Gastroesophageal sphincter (tissue), 4 donors: ENCODE data around the gene PICK1. TPM values are rescaled to one million over a fixed set of nuclear protein-coding genes. Genes with fewer than 3 reads are reported as not detected.

Experiments used
- ATAC-seq: fragments of 150-250 bp; one replicate; pipeline ENCODE4 v1.9.1; 2016; ENCODE audit warnings: mild to moderate bottlenecking, moderate library complexity
- H3K27ac ChIP-seq, 4 donors: fragments of 200-600 bp; sonication (generic) in 3 of 4; 1 replicate in 3 of 4; 2 replicates in 1 of 4; pipeline ENCODE4 v1.5.1; 2016 to 2019
- H3K27me3 ChIP-seq: fragments of 200-600 bp; sonication (generic); one replicate; pipeline ENCODE4 v1.5.1; 2019
- H3K36me3 ChIP-seq, 2 donors: fragments of 200-600 bp; sonication (generic); one replicate each; pipeline ENCODE4 v1.5.1; 2019; ENCODE audit warnings: control low read depth in 1 of 2
- H3K4me1 ChIP-seq, 3 donors: fragments of 200-600 bp; sonication (generic); 1 replicate in 2 of 3; 2 replicates in 1 of 3; pipeline ENCODE4 v1.5.1; 2016 to 2019; ENCODE audit warnings: control low read depth in 2 of 3
- H3K4me3 ChIP-seq, 2 donors: fragments of 200-600 bp; sonication (generic); one replicate each; pipeline ENCODE4 v1.5.1; 2019; ENCODE audit warnings: mild to moderate bottlenecking in 1 of 2, moderate library complexity in 1 of 2
- H3K9me3 ChIP-seq, 3 donors: fragments of 200-600 bp; sonication (generic); one replicate each; pipeline ENCODE4 v1.5.1; 2017 to 2019; ENCODE audit warnings: control low read depth in 2 of 3
- EP300 ChIP-seq: sonication (generic); formaldehyde crosslinking; IDR thresholded peaks from one replicate; pipeline ENCODE4 v1.6.1; 2017; ENCODE audit warnings: antibody characterized with exemption, mild to moderate bottlenecking
- POLR2A ChIP-seq, 2 donors: fragments of 450-650 bp; IDR thresholded peaks; one replicate each; pipeline ENCODE4 v1.6.1; 2017; ENCODE audit warnings: antibody characterized with exemption in 2 of 2, mild to moderate bottlenecking in 2 of 2, moderate library complexity in 1 of 2
- POLR2AphosphoS5 ChIP-seq: sonication (generic); formaldehyde crosslinking; IDR thresholded peaks from one replicate; pipeline ENCODE4 v1.6.1; 2017; ENCODE audit warnings: antibody characterized with exemption
- WGBS, 2 donors: methylation state at CpG; one replicate each; pipeline ENCODE4 v1.1.5; 2018; ENCODE audit warnings: low coverage in 1 of 2; 5-methylcytosine and 5-hydroxymethylcytosine counted together
- total RNA-seq, 4 donors: library from RNA; depleted of rRNA; stranded (reverse); fragments of >200 nt; gene quantifications; one replicate each; pipeline ENCODE4 v1.1.0, GENCODE V29; 2016
- TF ChIP-seq, protein P1 (sequence below), 4 experiments: fragments of 200-600 bp in 2 of 4; fragments of 450-650 bp in 2 of 4; sonication (generic) in 1 of 4; IDR thresholded peaks; one replicate each; pipeline ENCODE4 v1.5.1; 2017 to 2019; ENCODE audit warnings: antibody characterized with exemption in 4 of 4, mild to moderate bottlenecking in 2 of 4, moderate library complexity in 2 of 4

The PICK1 gene
- total RNA-seq, 4 donors from 2014 or later = 20.3 to 35.3 (median 25.7) TPM

DNA sequence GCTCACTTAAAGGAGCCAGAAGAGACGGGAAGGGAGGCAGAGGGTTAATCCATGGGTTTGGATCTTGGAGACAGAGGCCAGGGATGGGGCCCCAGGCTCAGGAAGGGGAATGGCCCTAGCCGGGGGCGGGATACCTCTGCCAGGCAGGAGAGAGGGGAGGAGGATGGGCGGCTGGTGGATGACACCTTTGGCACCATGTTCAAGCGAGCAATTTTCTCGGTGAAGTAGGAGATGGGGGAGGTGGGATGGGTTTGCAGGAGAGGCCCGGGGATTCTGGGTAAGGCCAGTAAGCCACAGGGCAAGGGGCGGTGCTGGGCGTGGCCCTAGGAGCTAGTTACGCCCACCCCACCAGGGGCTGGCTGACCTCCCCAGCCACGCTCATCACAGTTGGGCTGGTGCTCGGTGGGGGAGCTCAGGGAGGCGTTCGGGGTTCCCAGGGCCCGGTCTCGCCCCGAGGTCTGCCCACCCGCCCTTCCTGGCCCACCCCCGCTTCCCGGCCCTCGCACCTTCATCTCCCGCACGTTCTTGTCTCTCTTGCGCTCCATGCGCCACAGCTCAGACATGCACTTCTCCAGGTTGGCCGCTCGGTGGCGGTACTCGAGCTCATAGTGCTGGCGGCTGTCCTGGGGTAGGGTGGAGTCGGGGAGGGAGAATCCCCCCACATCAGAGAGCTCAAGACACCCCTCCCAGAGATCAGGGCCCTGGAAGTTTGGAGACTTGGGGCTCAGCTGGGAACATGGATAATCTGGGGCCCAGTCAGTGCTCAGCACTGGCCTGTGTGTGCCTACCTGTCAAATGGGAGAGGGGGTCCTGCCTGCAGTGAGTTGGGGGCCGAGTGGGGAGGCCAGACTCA lies 40.6 kb downstream of the PICK1 start:
- H3K4me3 ChIP-seq = no peak overlapping the region
- no peaks in the 10 kb centered on the region for H3K27me3 ChIP-seq
- H3K4me1 ChIP-seq = peaks cover 0 to 12% (median 5%) of the 10 kb centered on the region in 3 donors
- no peak for ATAC-seq
- H3K27ac ChIP-seq = no peak overlapping the region
- WGBS, 2 donors = 35 to 40% methylated on average over 4 to 14 of the region's 32 CpGs
- no peaks in the 10 kb centered on the region for H3K9me3 ChIP-seq
- TF ChIP-seq POLR2A (IDR thresholded peaks at IDR 0.05) (no peak), EP300 (no peak)
- TF ChIP-seq, protein P1, sequence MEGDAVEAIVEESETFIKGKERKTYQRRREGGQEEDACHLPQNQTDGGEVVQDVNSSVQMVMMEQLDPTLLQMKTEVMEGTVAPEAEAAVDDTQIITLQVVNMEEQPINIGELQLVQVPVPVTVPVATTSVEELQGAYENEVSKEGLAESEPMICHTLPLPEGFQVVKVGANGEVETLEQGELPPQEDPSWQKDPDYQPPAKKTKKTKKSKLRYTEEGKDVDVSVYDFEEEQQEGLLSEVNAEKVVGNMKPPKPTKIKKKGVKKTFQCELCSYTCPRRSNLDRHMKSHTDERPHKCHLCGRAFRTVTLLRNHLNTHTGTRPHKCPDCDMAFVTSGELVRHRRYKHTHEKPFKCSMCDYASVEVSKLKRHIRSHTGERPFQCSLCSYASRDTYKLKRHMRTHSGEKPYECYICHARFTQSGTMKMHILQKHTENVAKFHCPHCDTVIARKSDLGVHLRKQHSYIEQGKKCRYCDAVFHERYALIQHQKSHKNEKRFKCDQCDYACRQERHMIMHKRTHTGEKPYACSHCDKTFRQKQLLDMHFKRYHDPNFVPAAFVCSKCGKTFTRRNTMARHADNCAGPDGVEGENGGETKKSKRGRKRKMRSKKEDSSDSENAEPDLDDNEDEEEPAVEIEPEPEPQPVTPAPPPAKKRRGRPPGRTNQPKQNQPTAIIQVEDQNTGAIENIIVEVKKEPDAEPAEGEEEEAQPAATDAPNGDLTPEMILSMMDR (IDR thresholded peaks at IDR 0.05) = peak in 1 of 4 experiments; percentile 34
- peaks cover 0 to 7% of the 10 kb centered on the region in 2 donors for H3K36me3 ChIP-seq

DNA sequence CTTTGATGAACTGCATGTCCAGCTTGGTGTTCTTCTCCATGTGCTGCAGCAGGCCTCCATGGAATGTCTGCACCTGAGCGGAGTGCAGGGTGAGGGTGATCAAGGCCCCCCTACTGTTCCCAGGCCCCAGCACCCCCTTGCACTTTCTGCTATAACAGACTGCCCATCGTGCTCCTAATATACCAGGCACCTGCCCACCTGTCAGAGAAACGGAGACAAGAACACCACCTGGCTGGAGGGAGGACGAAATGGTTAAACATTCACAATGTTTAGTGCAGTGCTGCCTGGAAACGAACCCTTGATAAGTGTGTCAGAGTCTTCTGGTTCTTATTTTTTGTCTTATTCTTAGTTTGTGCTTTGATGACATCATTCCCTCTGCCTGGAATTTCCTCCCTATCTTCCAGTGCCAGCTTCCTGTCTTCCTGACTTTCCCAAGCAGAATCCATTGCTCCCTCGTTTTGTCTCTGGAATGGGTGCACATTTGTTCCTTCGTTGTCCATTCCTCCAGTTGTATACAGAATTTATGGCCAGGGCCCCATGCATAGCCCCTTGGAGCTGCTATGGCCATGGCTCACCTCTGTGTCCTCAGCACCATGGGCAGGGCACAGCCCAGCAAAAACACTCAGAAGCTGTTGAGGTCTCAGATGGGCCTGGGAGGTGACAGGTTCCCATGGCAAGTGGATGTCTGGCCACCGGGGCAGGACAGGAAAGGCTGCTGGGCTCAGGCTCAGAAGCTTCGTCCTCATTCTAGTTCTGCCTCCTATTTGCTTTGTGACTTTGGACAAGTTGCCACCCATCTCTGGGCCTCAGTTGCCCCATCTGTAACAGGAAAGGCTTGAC lies 41.4 kb downstream of the PICK1 start:
- Histone ChIP-seq H3K9me3 (no peaks in the 10 kb centered on the region), H3K4me1 (peaks cover 0 to 12% (median 5%) of the 10 kb centered on the region in 3 donors), H3K36me3 (no peaks in the 10 kb centered on the region), H3K27ac (no peak overlapping the region), H3K4me3 (no peak overlapping the region), H3K27me3 (no peaks in the 10 kb centered on the region)
- TF ChIP-seq, protein P1 (IDR thresholded peaks at IDR 0.05) = no peak
- TF ChIP-seq POLR2AphosphoS5 = no peak
- TF ChIP-seq POLR2A (IDR thresholded peaks at IDR 0.05) = no peak
- no peak for TF ChIP-seq EP300
- no peak for ATAC-seq
- 18 to 47% methylated on average over 2 to 3 of the region's 9 CpGs for WGBS, 2 donors

DNA sequence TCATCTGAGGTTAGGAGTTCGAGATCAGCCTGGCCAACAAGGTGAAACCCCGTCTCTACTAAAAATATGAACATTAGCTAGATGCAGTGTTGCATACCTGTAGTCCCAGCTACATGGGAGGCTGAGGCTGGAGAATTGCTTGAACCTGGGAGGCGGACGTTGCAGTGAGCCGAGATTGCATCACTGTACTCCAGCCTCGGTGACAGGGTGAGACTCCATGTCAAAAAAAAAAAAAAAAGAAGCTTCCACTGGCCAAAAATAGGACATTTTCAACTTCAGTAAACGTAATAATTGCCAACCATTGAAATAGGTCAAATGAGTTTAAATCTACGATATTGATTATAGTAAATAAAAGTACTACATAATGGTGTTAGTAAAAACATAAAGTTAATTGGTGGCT lies 46.4 kb downstream of the PICK1 start:
- no peak for ATAC-seq
- 74 to 75% methylated on average over 2 to 8 of the region's 8 CpGs for WGBS, 2 donors

DNA sequence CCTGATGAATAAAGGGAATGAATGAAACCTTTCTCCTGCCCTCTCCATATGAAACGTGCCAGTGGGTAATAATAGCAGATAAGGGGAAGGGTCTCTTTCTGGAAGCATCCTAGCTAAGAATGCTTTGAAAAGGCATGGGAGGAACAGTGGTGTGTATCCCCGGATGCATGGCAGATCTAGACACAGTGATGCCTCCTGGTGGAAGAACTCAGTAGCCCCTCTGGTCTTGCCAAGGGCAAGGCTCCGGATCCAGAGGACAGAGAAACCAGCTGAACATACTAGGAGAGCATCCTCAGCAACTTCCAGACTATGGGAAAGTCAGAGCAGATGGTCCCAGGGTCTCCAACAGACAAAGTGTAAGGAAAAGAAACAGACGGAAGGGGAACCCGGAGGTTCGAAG lies 46.9 kb downstream of the PICK1 start:
- ATAC-seq = no peak
- Histone ChIP-seq H3K9me3 (no peaks in the 10 kb centered on the region), H3K36me3 (no peaks in the 10 kb centered on the region), H3K4me1 (peaks cover 0 to 9% (median 0%) of the 10 kb centered on the region in 3 donors), H3K27me3 (no peaks in the 10 kb centered on the region), H3K4me3 (no peak overlapping the region), H3K27ac (no peak overlapping the region)
- WGBS, 2 donors = 68 to 84% methylated on average over 3 to 5 of the region's 6 CpGs
- no peak for TF ChIP-seq POLR2AphosphoS5
- TF ChIP-seq, protein P1 (IDR thresholded peaks at IDR 0.05) = peak in 3 of 4 experiments; percentile 52 to 57 (median 54)

More for the DNA sequence above, 46.4 kb downstream of the PICK1 start:
- peaks cover 0 to 11% (median 0%) of the 10 kb centered on the region in 3 donors for H3K4me1 ChIP-seq
- no peak for TF ChIP-seq EP300
- TF ChIP-seq, protein P1 (IDR thresholded peaks at IDR 0.05) = no peak
- TF ChIP-seq POLR2A (IDR thresholded peaks at IDR 0.05) = no peak
- no peak overlapping the region for H3K4me3 ChIP-seq
- H3K36me3 ChIP-seq = no peaks in the 10 kb centered on the region
- no peaks in the 10 kb centered on the region for H3K27me3 ChIP-seq
- no peak overlapping the region for H3K27ac ChIP-seq
- no peaks in the 10 kb centered on the region for H3K9me3 ChIP-seq
